Cardiac septum (tissue), 1 donor: Measurements from ENCODE around the gene SLC23A3. TPM values are rescaled to one million over a fixed set of nuclear protein-coding genes. Genes with fewer than 3 reads are reported as not detected.

ENCODE experiments used
- DNase-seq: peaks from one replicate; pipeline ENCODE4 v3.0.0-alpha.2; 2020; ENCODE audit warnings: low spot score
- intact Hi-C: fragments of 100-400 bp; cut with DNase I; formaldehyde crosslinking; loops from one replicate; pipeline ENCODE4 v1.14.0; 2022
- long read RNA-seq: library from polyadenylated mRNA; unstranded; transcript quantifications from one replicate; pipeline ENCODE4 v2.0.0, GENCODE V29; 2021
- total RNA-seq: library from RNA; stranded (reverse); fragmentation: NEBNext Ultra II Directional; extraction: Animal tissue kit (Norgen Biotek cat#: 25700); gene quantifications from one replicate; pipeline ENCODE4 v1.2.1, GENCODE V29; 2021
- donor health status: DM: no; HTN: no; CAD: no.

Gene SLC23A3
- total RNA-seq: 0.48 TPM
- long read RNA-seq, partial matches to known transcripts: 1 of 1 reads
- long read RNA-seq, other reads (novel, unspliced or antisense): 0 of 1 reads

- intact Hi-C loops: no loop called here
- no peak for DNase-seq
Measured at GRCh38 chr2:219169930-219170654, at the start of gene SLC23A3. Gene SLC23A3, minus strand, starts transcription at chr2:219170029. Its CDS starts 45 bp downstream, at chr2:219169984.

GRCh38 chr2:219218732-219219701 is 49.2 kb upstream of the SLC23A3 start, which contains the start of gene ABCB6:
Gene ABCB6, minus strand, starts transcription at chr2:219218958. Its CDS starts 285 bp downstream, at chr2:219218673.
- peak; percentile 98 for DNase-seq
- intact Hi-C loops: loop anchor here (1.0 to 2.0 kb wide), 2 partner anchors 10 to 40 kb away; partner anchors contain the start of genes ANKZF1, ATG9A and RETREG2

- intact Hi-C loops: loop anchor here (1.0 to 2.0 kb wide), 2 partner anchors 11 to 39 kb away; partner anchors contain the start of genes ANKZF1, ATG9A and RETREG2
- peak; percentile 78 for DNase-seq
Measured at GRCh38 chr2:219218217-219218731, 48.4 kb upstream of the SLC23A3 start.

GRCh38 chr2:219216535-219216915 is 46.7 kb upstream of the SLC23A3 start:
- no peak for DNase-seq
- intact Hi-C loops: loop anchor here (2.0 kb wide), 1 partner anchor 36 kb away; the partner anchor contains the start of genes TUBA4A and TUBA4B

GRCh38 chr2:219215871-219216534 is 46.2 kb upstream of the SLC23A3 start:
- intact Hi-C loops: loop anchor here (2.0 kb wide), 1 partner anchor 37 kb away; the partner anchor contains the start of genes TUBA4A and TUBA4B
- no peak for DNase-seq

GRCh38 chr2:219214786-219215185 is 45.0 kb upstream of the SLC23A3 start:
- no peak for DNase-seq
- intact Hi-C loops: no loop called here

- intact Hi-C loops: no loop called here
- DNase-seq: no peak
Measured at GRCh38 chr2:219214141-219214540, 44.3 kb upstream of the SLC23A3 start.

- intact Hi-C loops: no loop called here
- no peak for DNase-seq
Measured at GRCh38 chr2:219213486-219214071, 43.8 kb upstream of the SLC23A3 start.

- intact Hi-C loops: no loop called here
- no peak for DNase-seq
Measured at GRCh38 chr2:219213026-219213415, 43.2 kb upstream of the SLC23A3 start.

GRCh38 chr2:219210886-219211362 is 41.1 kb upstream of the SLC23A3 start:
- no peak for DNase-seq
- intact Hi-C loops: no loop called here

- intact Hi-C loops: no loop called here
- DNase-seq: no peak
Measured at GRCh38 chr2:219210196-219210885, 40.5 kb upstream of the SLC23A3 start.

- intact Hi-C loops: no loop called here
- DNase-seq: no peak
Measured at GRCh38 chr2:219209236-219210195, 39.7 kb upstream of the SLC23A3 start.

- intact Hi-C loops: loop anchor here (2.0 kb wide), 1 partner anchor 31 kb away; the partner anchor contains the start of gene CNPPD1
- DNase-seq: no peak
Measured at GRCh38 chr2:219207884-219208740, 38.3 kb upstream of the SLC23A3 start.

GRCh38 chr2:219207134-219207883 is 37.5 kb upstream of the SLC23A3 start:
- DNase-seq: no peak
- intact Hi-C loops: loop anchor here (2.0 kb wide), 1 partner anchor 31 kb away; the partner anchor contains the start of gene CNPPD1
